Activated gamma-delta T cell treated with anti-CD3 and anti-CD28 coated beads, Interleukin-2, amount 50 U/mL, for 16 hours (primary cell): ENCODE data around the gene USH1G.

ENCODE experiments used
- DNase-seq: peaks from one replicate; pipeline ENCODE4 v3.0.0-alpha.2; 2020; ENCODE audit warnings: low read depth

The USH1G gene

DNA sequence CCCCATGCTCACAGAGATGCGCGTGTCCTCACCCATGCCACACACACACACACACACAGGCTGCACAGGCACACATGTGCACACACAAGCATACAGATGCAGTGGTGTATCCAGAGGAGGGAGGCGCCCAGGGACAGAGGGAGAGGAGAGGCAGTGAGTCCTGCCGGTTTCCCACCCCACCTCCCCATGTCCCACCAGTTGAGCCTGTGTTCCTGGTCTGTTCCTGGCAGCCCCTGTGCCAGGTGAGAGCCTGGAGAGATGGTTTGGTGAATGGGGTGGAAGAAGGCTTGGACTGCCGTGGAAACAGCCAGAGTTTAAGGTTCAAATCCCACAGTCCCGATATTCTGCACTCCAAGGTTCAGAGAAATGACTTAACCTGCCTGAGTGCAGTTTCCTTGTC, 19.4 kb downstream of the USH1G start:
- DNase-seq = no peak

DNA sequence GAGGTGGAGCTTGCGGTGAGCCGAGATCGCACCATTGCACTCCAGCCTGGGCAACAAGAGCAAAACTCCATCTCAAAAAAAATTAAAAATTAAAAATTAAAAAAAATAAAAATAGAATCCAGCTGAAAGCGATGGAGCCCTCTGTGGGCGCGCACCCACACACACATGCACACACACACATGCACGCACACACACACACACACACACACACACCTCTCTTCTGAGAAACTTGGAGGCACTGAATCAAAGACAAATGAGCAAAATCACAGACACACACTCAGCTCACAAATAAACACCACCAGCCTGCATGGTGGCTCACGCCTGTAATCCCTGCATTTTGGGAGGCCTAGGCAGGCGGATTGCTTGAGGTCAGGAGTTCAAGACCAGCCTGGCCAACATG, 20.0 kb downstream of the USH1G start:
- no peak for DNase-seq

DNA sequence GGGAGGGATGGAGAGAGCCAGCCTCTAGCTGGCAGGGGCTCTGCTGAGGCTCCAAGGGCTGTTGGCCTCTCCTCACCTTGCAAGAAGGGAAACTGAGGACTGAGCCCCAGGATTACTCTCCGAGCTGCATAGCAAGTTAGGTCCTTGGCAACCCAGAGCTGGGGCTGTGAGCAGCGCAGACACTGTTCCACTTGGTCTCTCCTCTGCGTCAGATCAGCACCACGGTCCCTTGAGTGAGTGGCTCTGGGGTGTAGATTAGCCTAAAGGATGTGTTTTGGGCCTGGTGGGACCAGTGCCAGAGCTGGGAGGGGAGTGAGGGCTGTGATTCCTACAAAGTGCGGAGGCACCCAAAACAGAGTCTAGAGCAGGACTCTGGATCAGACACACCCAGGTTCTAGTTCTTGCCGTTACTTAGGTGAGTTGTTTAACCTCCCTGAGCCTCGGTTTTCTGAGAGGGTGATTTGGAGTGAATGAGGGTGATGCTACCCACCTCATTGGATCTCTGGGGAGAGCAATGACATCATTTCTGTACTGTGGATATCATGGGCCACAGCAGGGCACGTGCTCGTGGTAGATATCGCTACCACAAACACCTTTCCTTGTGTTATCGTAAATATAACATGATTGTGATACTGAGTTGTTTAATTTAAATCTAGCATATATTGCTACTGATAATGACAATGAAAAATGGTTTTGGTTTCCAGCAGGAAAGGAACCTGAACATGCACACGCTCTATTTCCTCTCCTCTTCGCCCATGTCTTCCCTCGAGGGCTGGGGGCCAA, 21.5 kb downstream of the USH1G start:
- no peak for DNase-seq

DNA sequence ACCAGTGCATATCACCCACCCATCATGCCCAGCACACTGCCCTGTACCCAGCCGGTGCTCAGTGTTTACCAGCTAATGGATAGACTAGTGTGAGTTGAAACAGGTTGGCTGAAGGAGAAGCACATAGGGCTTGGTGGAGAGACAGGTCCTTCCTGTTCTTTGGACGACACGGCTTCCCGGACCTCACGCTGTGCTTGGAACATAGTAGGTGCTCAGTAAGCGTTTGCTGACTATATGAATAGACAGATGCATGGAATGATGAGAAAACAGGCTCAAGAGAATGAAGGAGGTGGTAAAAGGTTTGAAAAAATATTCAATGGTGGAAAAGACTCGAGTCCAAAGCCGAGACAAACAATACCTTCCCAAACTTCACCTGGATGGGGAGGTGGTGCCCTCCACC, 22.8 kb downstream of the USH1G start:
- DNase-seq = no peak

DNA sequence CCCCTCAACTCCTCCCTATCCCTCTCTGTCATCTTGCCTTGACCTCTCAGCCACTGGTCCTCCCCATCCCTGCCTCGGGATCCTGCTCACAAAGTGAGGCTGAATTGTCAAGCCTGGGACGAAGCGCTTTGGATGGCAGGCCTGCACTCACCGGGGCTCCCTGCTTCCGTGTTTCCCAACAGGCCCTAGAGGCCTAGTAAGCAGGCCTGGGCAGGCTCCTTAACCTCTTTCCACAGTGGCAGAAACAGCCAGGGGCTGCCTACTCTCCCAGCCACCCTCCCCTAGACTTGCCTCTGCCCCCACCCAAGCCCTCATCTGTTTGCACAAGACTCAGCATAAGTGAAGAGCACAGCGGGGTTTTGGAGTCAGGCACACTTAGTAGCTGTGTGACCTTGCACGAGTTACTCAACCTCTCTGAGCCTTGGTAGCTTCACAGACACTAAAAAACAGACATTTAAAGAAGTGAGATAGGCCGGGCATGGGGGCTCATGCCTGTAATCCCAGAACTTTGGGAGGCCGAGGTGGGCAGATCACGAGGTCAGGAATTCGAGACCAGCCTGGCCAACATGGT, 24.6 kb downstream of the USH1G start:
- no peak for DNase-seq

DNA sequence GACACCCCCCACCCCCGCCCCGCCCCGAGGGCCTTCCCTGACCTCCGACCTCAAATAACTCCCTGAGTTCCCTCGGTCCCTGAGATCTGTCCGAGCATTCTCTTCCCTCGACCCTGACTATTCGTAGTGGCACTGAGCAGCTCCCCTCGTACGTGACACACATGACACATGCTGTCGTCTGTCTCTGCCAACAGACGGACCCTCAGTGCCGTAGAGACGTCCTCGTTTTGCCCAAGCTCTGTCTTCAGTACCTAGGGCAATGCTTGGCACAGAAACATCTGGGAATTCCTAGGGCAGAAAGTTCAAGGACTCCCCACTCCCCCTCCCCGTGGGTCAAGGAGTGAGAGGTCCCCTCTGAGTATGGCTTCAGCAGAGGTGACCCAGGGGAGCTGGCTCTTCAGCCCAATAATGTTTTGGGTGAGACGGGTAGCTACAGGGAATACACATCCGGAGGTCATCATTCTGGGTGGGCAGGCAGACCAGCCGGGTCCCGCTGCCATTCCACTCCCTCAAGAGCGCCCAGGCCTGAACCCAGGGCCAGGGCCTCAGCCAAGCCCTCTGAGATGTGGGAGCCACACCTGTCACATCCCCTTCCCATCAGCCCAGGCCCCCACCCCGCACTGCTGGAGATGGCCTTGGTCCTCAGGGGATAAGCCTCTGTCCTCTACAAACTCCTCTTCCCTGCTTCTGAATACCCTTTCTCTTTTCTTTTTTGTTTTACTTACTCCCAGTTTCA, 29.0 kb downstream of the USH1G start:
- DNase-seq = no peak

DNA sequence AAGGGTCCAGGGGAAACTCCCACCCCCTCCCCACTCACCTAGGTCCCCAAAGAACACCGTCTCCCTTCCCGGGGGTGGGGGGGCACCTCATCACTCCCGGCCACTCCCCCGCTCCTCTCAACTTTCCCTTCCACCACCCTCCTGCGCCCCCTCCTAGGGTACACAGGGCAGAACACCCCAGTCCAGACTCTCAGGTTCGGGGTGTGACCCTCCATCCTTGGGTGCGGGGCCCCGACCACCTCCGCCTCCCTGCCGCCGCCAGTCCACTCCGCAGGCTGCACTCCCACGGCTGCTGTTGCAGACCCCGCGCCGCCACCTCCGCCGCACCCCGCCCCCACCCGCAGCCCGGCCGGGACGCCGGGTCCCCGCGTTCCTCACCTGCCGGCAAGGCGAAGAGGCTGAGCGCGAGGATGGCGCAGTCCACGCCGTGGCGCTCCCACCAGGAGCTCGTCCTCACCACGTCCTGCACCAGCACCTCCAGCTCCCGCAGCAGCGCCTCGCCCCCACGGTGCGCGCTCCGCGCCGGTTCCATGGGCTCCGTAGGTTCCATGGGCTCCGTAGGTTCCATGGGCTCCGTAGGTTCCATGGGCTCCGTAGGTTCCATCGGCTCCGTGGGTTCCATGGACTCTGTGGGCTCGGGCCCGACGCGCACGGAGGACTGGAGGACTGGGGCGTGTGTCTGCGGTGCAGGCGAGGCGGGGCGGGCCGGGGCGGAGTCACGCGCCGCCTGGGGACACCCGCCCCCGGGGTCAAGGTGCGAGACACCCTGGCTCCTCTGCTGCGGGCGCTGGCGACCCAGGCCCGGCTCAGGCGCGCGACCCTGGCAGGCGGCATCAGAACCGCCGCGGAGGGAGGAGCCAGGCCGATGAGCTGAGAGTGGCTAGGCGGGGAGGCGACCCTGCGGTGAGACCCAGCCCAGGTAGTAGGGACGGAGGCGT, 29.8 kb downstream of the USH1G start, which contains the start of gene FADS6:
Gene FADS6, minus strand, starts transcription at position 660 of the 938 bp plus-strand sequence. Its CDS starts 38 bp downstream, at position 622.
- no peak for DNase-seq

DNA sequence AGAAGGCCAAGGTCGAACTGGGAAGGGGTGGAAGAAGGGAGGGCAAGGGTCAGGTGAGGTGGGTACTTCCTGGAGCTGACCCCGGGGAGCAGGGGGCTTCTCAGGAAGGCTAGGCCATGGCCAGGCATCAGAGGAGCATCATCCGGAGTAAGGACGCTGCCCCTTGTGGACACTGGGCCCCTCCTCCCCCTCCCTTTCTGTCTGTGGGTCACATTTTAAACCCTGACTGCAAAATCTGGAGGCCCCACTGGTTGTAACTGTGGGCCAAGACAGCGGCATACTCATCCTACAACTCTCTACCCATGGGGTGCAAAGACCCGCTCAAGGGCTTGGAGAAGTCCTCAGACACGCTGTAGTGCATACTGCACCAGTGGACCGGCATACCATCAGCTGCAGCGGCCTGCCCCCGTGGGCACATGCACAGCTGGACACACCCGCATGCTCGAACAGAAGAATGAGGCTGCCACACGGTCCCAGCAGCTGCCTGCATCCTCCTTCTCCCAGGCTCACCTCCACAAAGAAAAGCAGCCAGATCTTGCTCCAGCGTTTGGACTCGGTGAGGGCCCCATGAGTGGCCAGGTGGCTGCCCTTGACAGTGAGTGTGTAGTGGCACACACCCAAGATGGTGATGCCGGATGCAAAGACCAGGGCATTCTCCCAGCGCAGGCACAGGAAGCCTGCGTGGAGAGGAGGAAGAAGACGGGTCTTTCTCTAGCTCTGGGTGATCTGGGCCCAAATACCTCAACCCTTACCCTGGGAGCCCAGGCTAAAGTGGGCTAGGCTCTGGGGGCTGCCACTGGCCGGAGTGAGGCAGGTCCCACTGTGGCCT, 30.8 kb downstream of the USH1G start:
- DNase-seq = no peak

DNA sequence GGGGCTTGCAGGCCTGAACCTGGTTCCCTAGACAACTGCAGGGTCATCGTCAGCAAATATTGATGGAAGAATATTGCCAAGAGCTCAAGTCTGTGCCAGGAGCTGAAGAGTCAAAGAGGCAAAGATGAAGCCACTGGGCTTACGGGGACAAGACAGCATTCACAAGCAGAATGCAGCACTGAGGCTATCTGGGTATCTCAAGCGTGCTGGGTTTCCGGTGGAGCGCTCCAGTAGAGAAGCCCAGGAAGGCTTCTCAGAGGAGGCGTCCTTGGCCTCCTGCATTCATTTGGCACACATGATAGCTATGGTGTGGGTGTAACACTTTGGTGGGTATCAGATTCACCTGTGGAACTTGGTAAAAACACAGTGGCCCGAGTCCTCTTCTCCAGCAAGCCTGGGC, 32.5 kb downstream of the USH1G start:
- DNase-seq = no peak

DNA sequence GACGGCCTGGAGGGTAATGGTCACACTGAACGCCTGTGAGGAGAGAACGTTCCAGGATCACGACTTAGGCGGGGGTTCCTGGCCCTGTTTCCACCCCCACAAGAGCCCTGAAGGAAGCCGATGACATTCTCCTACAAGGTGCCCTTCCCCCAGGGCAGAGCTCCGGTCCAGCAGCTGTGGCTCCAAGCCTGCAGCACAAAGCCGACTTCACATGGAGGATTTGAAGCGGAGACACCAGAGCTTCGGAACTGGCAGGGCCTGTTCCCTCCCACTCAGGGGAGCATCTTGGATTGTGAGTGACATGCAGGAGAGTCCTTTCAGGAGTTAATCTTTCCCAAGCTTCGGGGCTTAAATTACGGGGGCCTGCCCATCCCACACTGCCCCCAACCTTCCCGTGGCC, 34.6 kb downstream of the USH1G start:
- no peak for DNase-seq

DNA sequence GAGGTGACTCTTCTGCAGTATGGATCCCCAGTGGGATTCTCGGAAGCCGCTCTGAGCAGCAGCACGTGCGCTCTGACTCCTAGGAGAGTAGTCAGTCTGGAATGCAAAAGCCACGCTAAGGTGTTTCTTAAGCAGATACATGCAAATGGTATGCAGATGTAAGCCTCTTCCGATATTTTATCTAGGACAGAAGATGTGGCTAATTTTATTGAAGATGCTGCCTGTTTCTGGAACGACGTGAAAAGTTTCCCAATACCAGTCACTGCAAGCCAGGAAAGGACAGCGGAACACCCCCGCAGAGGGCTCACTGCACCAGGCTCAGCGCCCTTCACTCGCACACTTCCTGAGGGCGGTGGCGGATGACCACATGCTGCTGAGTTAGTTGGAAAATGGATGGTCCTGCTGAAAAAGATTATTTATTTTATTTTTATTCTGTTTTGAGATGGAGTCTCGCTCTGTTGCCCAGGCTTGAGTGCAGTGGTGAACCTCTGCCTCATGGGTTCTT, 39.8 kb downstream of the USH1G start:
- no peak for DNase-seq

DNA sequence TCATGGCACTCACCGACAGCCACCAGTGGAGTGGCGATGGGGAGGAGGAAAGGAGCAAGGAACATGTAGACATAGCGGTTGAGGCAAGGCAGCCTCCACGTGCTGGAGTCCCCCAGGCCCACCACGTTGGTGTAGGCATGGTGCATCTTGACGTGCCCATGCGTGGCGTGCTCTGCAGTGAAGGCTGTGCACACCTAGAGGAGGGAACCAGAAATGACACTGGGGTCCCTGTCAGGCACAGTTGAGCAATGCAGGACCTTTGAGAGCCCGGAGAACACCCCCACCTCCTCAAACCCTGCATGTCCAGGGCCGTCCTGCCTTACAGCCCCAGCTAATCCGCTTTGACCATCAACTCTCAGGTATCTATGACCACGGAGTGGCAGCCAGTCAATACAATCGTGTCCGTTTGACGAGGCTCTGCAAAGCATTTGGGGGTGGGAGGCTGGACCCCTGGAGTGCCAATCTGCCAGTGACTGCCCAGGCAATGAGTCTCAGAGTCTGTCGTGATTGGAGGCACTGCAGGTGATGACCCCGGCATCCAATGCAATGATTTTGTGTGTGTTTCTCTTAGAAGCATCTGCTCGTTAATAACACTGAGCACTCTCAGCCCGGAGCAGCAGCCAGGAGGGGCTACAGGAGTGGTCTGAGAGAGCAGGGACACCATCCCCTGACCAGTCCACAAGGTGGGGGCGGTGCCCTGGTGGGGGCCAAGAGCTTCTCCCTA, 40.4 kb downstream of the USH1G start:
- DNase-seq = no peak

DNA sequence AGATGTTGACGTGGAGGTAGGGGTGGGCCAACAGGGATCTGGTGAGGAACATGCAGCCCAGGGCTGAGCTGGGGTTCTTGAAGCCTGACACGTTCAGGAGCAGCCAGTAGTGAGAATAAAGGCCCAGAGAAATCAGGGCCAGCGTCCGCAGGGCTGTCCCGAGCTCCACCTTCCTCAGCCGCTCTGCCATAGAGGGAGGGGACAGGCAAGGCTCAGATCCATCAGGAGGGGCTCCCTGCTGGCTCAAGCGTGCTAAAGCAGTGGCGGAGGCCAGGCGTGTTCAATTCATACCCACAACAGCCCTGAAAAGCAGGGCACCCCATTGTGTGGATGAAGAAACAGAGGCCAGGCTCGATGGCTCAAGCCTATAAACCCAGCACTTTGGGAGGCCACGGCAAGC, 42.0 kb downstream of the USH1G start:
- no peak for DNase-seq

DNA sequence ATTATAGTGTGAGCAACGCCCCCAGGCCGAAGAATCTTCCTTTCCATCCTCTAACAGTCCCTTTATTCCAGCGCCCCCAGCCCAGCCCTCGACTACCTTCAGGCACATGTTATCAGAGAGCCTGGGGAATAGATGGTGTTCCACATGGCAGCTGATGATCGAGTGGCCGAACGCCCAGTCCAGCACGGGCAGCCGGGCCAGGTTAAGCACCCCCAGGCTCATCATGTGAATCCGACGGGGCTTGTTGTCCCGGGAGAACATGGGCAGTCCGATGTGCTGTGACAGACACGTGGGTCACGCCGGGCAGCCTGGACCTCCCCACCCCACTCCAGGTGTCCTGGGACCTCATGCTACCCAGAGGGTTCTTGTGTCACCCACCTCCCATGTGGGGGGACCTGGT, 43.7 kb downstream of the USH1G start:
- DNase-seq = no peak

DNA sequence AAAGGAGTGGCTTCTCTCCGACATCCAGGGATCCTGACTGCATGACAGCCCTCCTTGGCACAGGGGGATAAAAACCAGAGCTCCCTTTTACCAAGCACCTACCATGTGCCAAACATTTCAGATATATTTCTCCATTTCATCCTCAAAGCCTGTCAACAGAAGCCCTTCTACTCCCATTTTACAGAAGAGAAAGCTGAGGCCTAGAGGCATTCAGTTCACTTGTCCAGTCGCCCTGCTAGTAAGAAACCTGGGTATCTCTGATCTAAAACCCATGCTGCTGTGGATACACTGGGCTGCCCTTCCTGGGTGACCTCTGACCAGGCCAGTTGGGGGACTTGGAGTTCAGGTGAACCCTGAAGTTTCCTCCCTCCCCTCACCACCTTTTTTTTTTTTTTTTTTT, 44.4 kb downstream of the USH1G start:
- no peak for DNase-seq

DNA sequence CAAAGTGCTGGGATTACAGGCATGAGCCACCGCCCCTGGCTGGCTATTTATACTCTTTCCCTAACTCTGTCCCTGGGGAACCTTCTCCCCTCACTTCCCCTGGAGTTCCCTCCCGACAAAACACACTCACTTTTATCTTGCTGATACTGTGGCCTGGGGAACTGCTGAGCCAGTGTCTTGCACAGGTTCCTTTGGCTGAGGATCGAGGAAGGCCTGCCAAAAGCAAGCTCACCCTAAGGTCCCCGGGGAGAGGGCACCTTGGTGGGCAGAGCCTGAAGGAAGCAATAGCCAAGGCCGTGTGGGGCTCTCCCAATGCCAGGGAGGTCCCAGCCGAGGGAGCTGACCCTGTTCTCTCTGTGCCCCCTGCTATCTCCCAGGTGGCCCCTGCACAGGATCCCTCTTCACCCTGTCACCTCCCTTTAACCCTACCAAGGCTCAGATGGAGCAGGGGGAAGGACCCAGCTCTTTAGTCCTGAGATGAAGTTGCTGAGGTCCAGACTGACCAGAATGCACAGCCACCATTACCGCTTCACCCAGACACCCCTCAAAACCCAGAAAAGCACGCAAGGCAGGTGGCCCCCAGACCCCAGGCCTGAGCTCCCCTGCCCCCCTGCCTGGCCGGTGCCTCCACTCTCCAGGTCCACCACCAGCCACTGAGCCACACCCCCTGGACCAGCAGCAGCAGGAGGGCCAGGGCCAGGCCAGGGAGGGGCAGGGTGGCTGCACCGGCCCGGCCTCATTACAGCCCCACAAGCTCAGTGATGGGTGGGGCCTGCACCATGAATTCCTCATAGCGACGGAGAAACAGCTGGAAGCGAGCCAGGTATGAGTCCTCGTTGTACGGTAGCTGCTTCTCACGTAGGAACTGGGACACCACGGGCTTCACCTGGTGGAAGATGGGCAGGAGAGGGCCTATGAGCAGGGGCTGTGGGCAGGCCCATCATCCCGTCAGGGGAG, 45.2 kb downstream of the USH1G start:
- no peak for DNase-seq

DNA sequence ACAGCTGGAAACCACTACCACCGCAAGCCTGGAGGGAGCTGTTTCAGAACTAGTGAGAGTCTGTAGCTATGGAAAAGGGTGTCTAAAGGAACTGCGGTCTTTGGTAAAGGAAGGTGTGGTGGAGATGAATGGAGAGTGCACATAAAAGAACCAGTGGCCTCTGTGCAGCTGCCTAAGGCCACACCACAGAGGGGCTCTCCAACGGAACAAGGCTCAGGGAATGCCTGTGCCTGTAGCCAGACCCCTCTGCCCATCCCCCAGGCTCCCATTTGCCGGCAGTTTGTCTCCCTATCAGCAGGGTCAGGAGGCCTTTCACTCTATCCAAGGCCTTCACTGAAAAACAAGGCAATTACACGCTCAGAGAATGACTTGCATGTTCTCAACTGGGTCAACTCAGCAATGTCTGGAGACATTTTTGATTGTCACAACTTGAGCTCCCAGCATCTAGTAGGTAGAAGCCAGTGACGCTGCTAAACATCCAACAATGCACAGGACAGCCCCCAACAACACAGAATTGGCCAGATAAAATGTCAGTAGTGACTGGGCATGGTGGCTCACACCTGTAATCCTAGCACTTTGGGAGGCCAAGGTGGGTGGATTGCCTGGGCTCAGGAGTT, 47.0 kb downstream of the USH1G start:
- DNase-seq = no peak

DNA sequence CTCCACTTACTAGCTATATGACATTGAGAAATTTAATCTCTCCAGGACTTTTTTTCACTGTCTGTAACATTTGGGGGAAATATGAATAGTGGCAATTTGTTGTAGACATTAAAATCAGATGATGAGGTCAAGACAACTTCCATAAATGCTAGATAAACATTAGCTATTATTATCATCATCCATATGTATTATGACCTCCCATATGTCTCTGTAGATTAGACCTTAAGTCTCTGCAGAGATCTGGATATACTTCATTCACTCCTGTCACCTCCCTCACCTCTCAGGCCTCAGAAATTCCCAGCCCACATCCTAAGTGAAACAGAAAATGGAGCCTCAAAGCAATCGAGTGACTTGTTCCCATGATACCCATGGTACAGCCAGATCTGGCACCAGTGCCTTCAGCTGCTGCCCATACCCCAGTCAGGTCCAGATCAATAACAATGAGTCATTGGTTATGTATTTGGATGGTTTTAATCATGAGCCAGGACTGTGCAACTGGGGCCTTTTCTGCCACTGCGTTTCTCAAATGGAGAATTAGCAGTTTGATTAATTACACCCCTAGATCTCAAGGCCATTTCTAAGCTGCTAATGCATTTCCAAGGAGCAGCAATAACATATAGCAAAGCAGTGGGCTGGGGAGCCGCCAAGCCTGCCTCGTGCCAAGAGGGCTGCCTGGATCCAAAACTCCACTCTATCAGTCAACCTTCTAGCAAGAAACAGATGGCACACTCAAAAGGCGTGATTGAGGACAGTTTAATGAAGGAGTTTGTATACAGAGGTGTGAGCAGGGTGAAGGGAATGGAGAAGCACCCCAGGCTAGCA, 47.7 kb downstream of the USH1G start:
- no peak for DNase-seq
